Hepatocyte (in vitro differentiated cells): ENCODE results near the gene FAM222A. TPM values are rescaled to one million over a fixed set of nuclear protein-coding genes. Genes with fewer than 3 reads are reported as not detected.

Experiments used
- DNase-seq: peaks from one replicate; pipeline ENCODE4 v3.0.0-alpha.2; 2016; ENCODE audit warnings: low spot score
- H2AFZ ChIP-seq: fragments of 200-600 bp; sonication (generic); 2 replicates; pipeline ENCODE4 v1.6.0; 2016; ENCODE audit warnings: antibody characterized with exemption, mild to moderate bottlenecking
- H3K27ac ChIP-seq: fragments of 200-600 bp; sonication (generic); 2 replicates; pipeline ENCODE4 v1.5.1; 2016; ENCODE audit warnings: mild to moderate bottlenecking
- H3K27me3 ChIP-seq: fragments of 200-600 bp; sonication (generic); 2 replicates; pipeline ENCODE4 v1.6.1; 2016
- H3K36me3 ChIP-seq: fragments of 200-600 bp; sonication (generic); replicated peaks from 2 replicates; pipeline ENCODE4 v1.5.1; 2016; ENCODE audit warnings: low read depth; ENCODE audit not compliant: insufficient read depth
- H3K4me1 ChIP-seq: fragments of 200-600 bp; sonication (generic); 2 replicates; pipeline ENCODE4 v1.5.1; 2016; ENCODE audit warnings: mild to moderate bottlenecking, moderate library complexity; ENCODE audit not compliant: insufficient read depth
- H3K4me2 ChIP-seq: fragments of 200-600 bp; sonication (generic); 2 replicates; pipeline ENCODE4 v1.6.0; 2016
- H3K4me3 ChIP-seq: fragments of 200-600 bp; sonication (generic); 2 replicates; pipeline ENCODE4 v1.5.1; 2016; ENCODE audit warnings: mild to moderate bottlenecking
- H3K79me2 ChIP-seq: fragments of 200-600 bp; sonication (generic); 2 replicates; pipeline ENCODE4 v1.6.0; 2017; ENCODE audit warnings: mild to moderate bottlenecking
- H3K9me2 ChIP-seq: fragments of 200-600 bp; sonication (generic); replicated peaks from 2 replicates; pipeline ENCODE4 v1.6.0; 2017; ENCODE audit warnings: mild to moderate bottlenecking; ENCODE audit not compliant: insufficient read depth
- H3K9me3 ChIP-seq: fragments of 200-600 bp; sonication (generic); 2 replicates; pipeline ENCODE4 v1.5.1; 2016; ENCODE audit warnings: low read depth, mild to moderate bottlenecking
- H4K20me1 ChIP-seq: fragments of 200-600 bp; sonication (generic); 2 replicates; pipeline ENCODE4 v1.6.0; 2016; ENCODE audit warnings: mild to moderate bottlenecking; ENCODE audit not compliant: insufficient read depth, poor library complexity, severe bottlenecking
- CTCF ChIP-seq: fragments of 200-600 bp; sonication (generic); IDR thresholded peaks from 2 replicates; pipeline ENCODE4 v1.5.1; 2016; ENCODE audit warnings: antibody characterized with exemption, mild to moderate bottlenecking; ENCODE audit not compliant: poor library complexity
- EZH2 ChIP-seq: fragments of 200-600 bp; sonication (generic); IDR thresholded peaks from 2 replicates; pipeline ENCODE4 v1.6.1; 2016; ENCODE audit warnings: antibody characterized with exemption, mild to moderate bottlenecking, borderline replicate concordance
- EZH2phosphoT487 ChIP-seq: fragments of 200-600 bp; sonication (generic); IDR thresholded peaks from one replicate; pipeline ENCODE4 v1.6.1; 2018; ENCODE audit warnings: antibody characterized with exemption, mild to moderate bottlenecking, low read depth, moderate library complexity; ENCODE audit not compliant: unreplicated experiment, severe bottlenecking
- WGBS: methylation state at CpG from one replicate; pipeline ENCODE4 v1.1.6; 2016; ENCODE audit warnings: low lambda C conversion rate; ENCODE audit errors: missing lambda C conversion rate; 5-methylcytosine and 5-hydroxymethylcytosine counted together
- polyA plus RNA-seq: library from polyadenylated mRNA; unstranded; fragments of >200 nt; fragmentation: Nextera tagmentation; extraction: Ambion mirVana; gene quantifications from 2 replicates; pipeline ENCODE4 v1.2.1, GENCODE V29; 2016
- total RNA-seq: library from RNA; depleted of rRNA; stranded (reverse); fragments of >200 nt; gene quantifications from 2 replicates; pipeline ENCODE4 v1.2.3, GENCODE V29; 2014

Gene FAM222A
- total and polyA plus RNA-seq, 2 experiments from 2014 or later = 7.4 to 11.3 TPM

DNA sequence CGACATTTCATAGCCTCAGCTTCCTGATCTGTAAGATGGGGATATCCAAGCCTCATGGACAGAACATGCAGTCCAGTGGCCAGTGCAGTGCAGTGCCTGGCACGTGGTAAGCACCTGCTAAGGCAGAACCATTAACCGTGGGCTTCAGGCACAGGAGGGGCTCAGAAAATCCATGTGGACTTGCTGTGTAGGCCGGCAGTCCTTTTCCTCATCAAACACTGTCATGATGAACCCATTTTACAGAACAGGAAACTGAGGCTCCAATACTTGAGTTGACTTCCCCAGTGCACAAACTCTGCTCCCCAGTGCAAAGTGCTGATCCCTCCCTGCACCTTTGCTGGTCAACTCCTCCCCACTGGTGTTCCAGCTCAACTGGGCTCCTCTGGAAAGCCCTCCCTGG lies 101.6 kb downstream of the FAM222A start:
- no peaks in the 10 kb centered on the region for H3K4me1 ChIP-seq
- H3K27ac ChIP-seq = no peak overlapping the region
- DNase-seq = no peak
- 97% methylated on average over 4 of the region's 4 CpGs for WGBS
- H3K4me2 ChIP-seq = no peak overlapping the region
- no peaks in the 10 kb centered on the region for H3K27me3 ChIP-seq
- no peaks in the 10 kb centered on the region for H3K9me2 ChIP-seq
- no peaks in the 10 kb centered on the region for H4K20me1 ChIP-seq
- no peaks in the 10 kb centered on the region for H3K9me3 ChIP-seq
- H3K4me3 ChIP-seq = no peak overlapping the region
- no peaks in the 10 kb centered on the region for H3K36me3 ChIP-seq
- TF ChIP-seq CTCF = no peak
- TF ChIP-seq EZH2 = no peak
- H2AFZ ChIP-seq = no peak overlapping the region
- no peaks in the 10 kb centered on the region for H3K79me2 ChIP-seq

DNA sequence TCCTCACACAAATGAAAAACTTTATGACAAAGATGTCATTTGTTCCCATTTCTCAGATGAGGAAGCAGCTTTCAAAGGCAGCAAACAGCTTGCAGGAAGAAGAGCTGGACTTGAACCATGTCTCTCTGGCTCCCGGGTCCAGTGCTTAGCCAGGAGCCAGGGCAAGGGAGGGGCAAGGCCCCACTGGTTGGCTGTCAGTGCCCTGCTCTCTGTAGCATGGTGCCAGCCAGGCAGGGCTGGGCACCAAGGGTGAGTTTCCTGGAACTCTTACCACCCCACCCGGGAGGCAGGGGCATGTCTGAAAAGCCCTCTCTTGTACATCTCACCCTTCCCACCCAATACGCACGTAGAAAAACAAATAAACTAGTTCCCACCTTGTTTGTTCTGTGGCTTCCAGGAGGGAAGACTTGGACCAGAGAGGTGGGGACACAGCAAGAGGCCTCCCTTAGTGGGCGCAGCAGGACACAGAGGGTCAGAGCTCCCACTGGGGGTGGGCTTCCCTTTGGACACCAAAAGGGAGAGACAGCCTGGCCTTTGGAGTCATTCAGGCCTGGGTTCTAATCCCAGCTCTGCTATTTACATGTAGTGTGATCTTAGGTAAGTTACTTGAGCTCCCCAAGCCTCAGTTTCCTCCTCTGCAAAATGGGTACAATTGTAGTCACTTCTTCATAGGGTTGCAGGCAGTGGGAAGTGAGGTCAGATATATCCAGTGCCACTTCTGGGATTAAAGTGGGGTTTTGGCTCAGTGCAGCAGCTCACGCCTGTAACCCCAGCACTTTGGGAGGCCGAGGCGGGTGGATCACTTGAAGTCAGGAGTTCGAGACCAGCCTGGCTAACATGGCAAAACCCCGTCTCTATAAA lies 102.4 kb downstream of the FAM222A start:
- no peaks in the 10 kb centered on the region for H3K36me3 ChIP-seq
- DNase-seq = no peak
- no peak overlapping the region for H2AFZ ChIP-seq
- H3K27me3 ChIP-seq = no peaks in the 10 kb centered on the region
- no peaks in the 10 kb centered on the region for H3K4me1 ChIP-seq
- WGBS = 81% methylated on average over 10 of the region's 10 CpGs
- H3K9me2 ChIP-seq = no peaks in the 10 kb centered on the region
- no peaks in the 10 kb centered on the region for H4K20me1 ChIP-seq
- H3K79me2 ChIP-seq = no peaks in the 10 kb centered on the region
- no peak overlapping the region for H3K4me2 ChIP-seq
- H3K4me3 ChIP-seq = no peak overlapping the region
- H3K9me3 ChIP-seq = no peaks in the 10 kb centered on the region
- TF ChIP-seq EZH2phosphoT487 (no peak), CTCF (no peak), EZH2 (no peak)
- H3K27ac ChIP-seq = no peak overlapping the region

- H3K27ac ChIP-seq = no peak overlapping the region
- no peak overlapping the region for H3K4me2 ChIP-seq
- WGBS = 95% methylated on average over 6 of the region's 7 CpGs
- H3K9me3 ChIP-seq = no peaks in the 10 kb centered on the region
- no peak for TF ChIP-seq EZH2phosphoT487
- no peaks in the 10 kb centered on the region for H4K20me1 ChIP-seq
- H3K79me2 ChIP-seq = no peaks in the 10 kb centered on the region
- no peak overlapping the region for H2AFZ ChIP-seq
- H3K27me3 ChIP-seq = no peaks in the 10 kb centered on the region
- no peaks in the 10 kb centered on the region for H3K9me2 ChIP-seq
- DNase-seq = no peak
- no peaks in the 10 kb centered on the region for H3K4me1 ChIP-seq
- H3K4me3 ChIP-seq = no peak overlapping the region
- no peaks in the 10 kb centered on the region for H3K36me3 ChIP-seq
Measured at GRCh38 chr12:109816870-109817269, 103.2 kb downstream of the FAM222A start.

DNA sequence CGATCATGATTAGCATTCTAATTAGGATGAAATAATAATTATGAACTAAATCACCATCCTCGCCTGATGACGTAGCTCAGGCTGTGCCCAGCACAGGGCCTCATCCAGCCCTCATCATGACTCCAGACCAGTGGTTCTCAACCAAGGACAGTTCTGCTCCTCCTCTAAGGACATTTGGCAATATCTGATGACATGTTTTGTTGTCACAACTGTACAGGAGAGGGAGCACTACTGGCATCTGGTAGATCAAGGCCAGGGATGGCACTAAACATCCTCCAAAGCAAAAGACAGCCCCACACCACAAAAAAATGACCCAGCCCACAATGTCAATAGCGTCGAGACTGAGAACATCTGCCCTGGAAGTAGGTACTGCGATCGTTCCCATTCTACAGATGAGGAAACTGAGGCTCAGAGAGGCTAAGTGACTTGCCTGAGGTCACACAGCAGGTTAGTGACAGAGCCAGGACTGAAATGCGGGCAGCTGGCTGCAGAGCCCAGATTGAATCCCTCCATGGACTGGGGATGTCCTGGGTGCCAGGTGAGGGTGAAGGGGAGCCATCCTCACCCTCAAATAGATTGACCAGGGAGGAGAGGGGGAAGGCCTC lies 104.1 kb downstream of the FAM222A start:
- no peak overlapping the region for H3K27ac ChIP-seq
- H3K27me3 ChIP-seq = no peaks in the 10 kb centered on the region
- TF ChIP-seq CTCF = no peak
- no peak overlapping the region for H2AFZ ChIP-seq
- H3K9me2 ChIP-seq = no peaks in the 10 kb centered on the region
- DNase-seq = no peak
- no peaks in the 10 kb centered on the region for H3K9me3 ChIP-seq
- no peaks in the 10 kb centered on the region for H3K36me3 ChIP-seq
- H3K79me2 ChIP-seq = no peaks in the 10 kb centered on the region
- H3K4me3 ChIP-seq = no peak overlapping the region
- 94% methylated on average over 8 of the region's 8 CpGs for WGBS
- no peak overlapping the region for H3K4me2 ChIP-seq
- no peaks in the 10 kb centered on the region for H3K4me1 ChIP-seq
- no peaks in the 10 kb centered on the region for H4K20me1 ChIP-seq
